GM18870 (cell line): ENCODE results near the gene MAB21L1.

ENCODE experiments used
- ATAC-seq: cut with Tn5 transposase; IDR thresholded peaks from one replicate; pipeline ENCODE4 v1.9.1; 2021; ENCODE audit warnings: moderate library complexity; ENCODE audit not compliant: unreplicated experiment

Gene MAB21L1

GRCh38 chr13:35449821-35450220 lies 26.7 kb downstream of the MAB21L1 start:
- no peak for ATAC-seq

GRCh38 chr13:35448465-35448864 lies 28.0 kb downstream of the MAB21L1 start:
- no peak for ATAC-seq
